ENCODE results near the gene KRIT1. TPM values are rescaled to one million over a fixed set of nuclear protein-coding genes. Genes with fewer than 3 reads are reported as not detected.

KRIT1 gene
- total RNA-seq, 1 experiment from 2014 or later: 34.1 TPM

- H3K27me3 Mint-ChIP-seq (ENCODE audit: low read depth): no peaks in the 10 kb centered on the region
- POLR2A ChIA-PET: no interaction called here
- H3K36me3 Mint-ChIP-seq: peaks cover 6% of the 10 kb centered on the region; the same call in 1 of the 2 replicates
- no peak overlapping the region for H3K27ac Mint-ChIP-seq
- DNase-seq (ENCODE audit: low spot score) (no peak), ATAC-seq (no peak)
- TF ChIP-seq GABPB1 (CRISPR knock-in tag; IDR thresholded peaks at IDR 0.05) (no peak), ZMAT4 (CRISPR knock-in tag; IDR thresholded peaks at IDR 0.05) (no peak), ETV6 (CRISPR knock-in tag; IDR thresholded peaks at IDR 0.05) (no peak), SOX15 (CRISPR knock-in tag; IDR thresholded peaks at IDR 0.05) (no peak), CREM (CRISPR knock-in tag; IDR thresholded peaks at IDR 0.05) (no peak), PRRX2 (CRISPR knock-in tag; IDR thresholded peaks at IDR 0.05) (no peak), ZSCAN18 (CRISPR knock-in tag; IDR thresholded peaks at IDR 0.05) (no peak), ATF2 (CRISPR knock-in tag; IDR thresholded peaks at IDR 0.05; ENCODE audit: borderline replicate concordance, low read depth) (no peak), ZNF263 (CRISPR knock-in tag; IDR thresholded peaks at IDR 0.05; ENCODE audit: low read depth) (no peak), HMGA2 (CRISPR knock-in tag; IDR thresholded peaks at IDR 0.05) (no peak), ZNF416 (CRISPR knock-in tag; IDR thresholded peaks at IDR 0.05) (no peak), RORB (CRISPR knock-in tag; IDR thresholded peaks at IDR 0.05) (no peak)
- CTCF ChIA-PET: no interaction called here
- peaks cover 22% of the 10 kb centered on the region for H3K4me1 Mint-ChIP-seq
- H3K9me3 Mint-ChIP-seq: peaks cover 6% of the 10 kb centered on the region; the same call in 1 of the 2 replicates
- no peak overlapping the region for H3K4me3 Mint-ChIP-seq
Measured at GRCh38 chr7:92276460-92276864, 30.7 kb upstream of the KRIT1 start.

- CTCF ChIA-PET: interaction anchor here (1.1 kb wide), 1 partner anchor 149 kb away, joined by 3 read pairs; no protein-coding TSS in a partner anchor
- TF ChIP-seq GTF2I (CRISPR knock-in tag; conservative IDR thresholded peaks at IDR 0.05) (no peak), ETV6 (CRISPR knock-in tag; IDR thresholded peaks at IDR 0.05) (no peak), PRRX2 (CRISPR knock-in tag; IDR thresholded peaks at IDR 0.05) (no peak), RELA (CRISPR knock-in tag; IDR thresholded peaks at IDR 0.05; ENCODE audit: borderline replicate concordance) (no peak), HMGXB4 (CRISPR knock-in tag; IDR thresholded peaks at IDR 0.05) (no peak), NR2C2 (CRISPR knock-in tag; IDR thresholded peaks at IDR 0.05) (no peak), USF2 (CRISPR knock-in tag; IDR thresholded peaks at IDR 0.05) (no peak), ZNF512 (CRISPR knock-in tag; IDR thresholded peaks at IDR 0.05; ENCODE audit: borderline replicate concordance) (no peak), FOXP4 (CRISPR knock-in tag; IDR thresholded peaks at IDR 0.05) (no peak), TEAD4 (CRISPR knock-in tag; IDR thresholded peaks at IDR 0.05) (no peak), E2F1 (CRISPR knock-in tag; IDR thresholded peaks at IDR 0.05) (no peak), MLX (CRISPR knock-in tag; IDR thresholded peaks at IDR 0.05) (no peak)
- H3K27ac Mint-ChIP-seq: no peak overlapping the region
- no peak overlapping the region for H3K4me3 Mint-ChIP-seq
- ATAC-seq (no peak), DNase-seq (ENCODE audit: low spot score) (no peak)
- no peaks in the 10 kb centered on the region; the same call in 1 of the 2 replicates for H3K36me3 Mint-ChIP-seq
- peaks cover 17% of the 10 kb centered on the region for H3K4me1 Mint-ChIP-seq
- POLR2A ChIA-PET: no interaction called here
- no peaks in the 10 kb centered on the region; the same call in 1 of the 2 replicates for H3K9me3 Mint-ChIP-seq
- no peaks in the 10 kb centered on the region for H3K27me3 Mint-ChIP-seq (ENCODE audit: low read depth)
Measured at GRCh38 chr7:92275327-92275726, 29.6 kb upstream of the KRIT1 start.
